K562 (cell line): Measurements from ENCODE around the gene ATF4. TPM values are rescaled to one million over a fixed set of nuclear protein-coding genes. Genes with fewer than 3 reads are reported as not detected.
A peak's percentile ranks its signal among the peaks of the same experiment; 100 is the strongest.

Experiments
- ARID1B ChIP-seq: fragments of 450-650 bp; IDR thresholded peaks from 2 replicates; pipeline ENCODE4 v1.6.1; 2016; ENCODE audit warnings: antibody characterized with exemption, mild to moderate bottlenecking, inconsistent platforms
- BACH1 ChIP-seq: fragments of 200-800 bp; sonication (Bioruptor generic); IDR thresholded peaks from 2 replicates; pipeline ENCODE4 v1.6.1; 2016; ENCODE audit warnings: missing genetic modification characterization, missing compliant biosample characterization
- CBFB ChIP-seq: sonication (generic); formaldehyde crosslinking; IDR thresholded peaks from 2 replicates; pipeline ENCODE4 v1.4.0; 2020; ENCODE audit warnings: mild to moderate bottlenecking, missing genetic modification reagents
- CBX1 ChIP-seq: sonication (generic); IDR thresholded peaks from 2 replicates; pipeline ENCODE4 v1.6.1; 2016; ENCODE audit warnings: antibody characterized with exemption, low read depth, mild to moderate bottlenecking
- CREB1 ChIP-seq, 2 experiments: sonication (generic) in 1 of 2; formaldehyde crosslinking in 1 of 2; IDR thresholded peaks; 2 replicates each; pipeline versions ENCODE4 v1.6.1 to v1.8.0; 2012 to 2022; ENCODE audit warnings: inconsistent platforms in 1 of 2, mild to moderate bottlenecking in 1 of 2, missing genetic modification reagents in 1 of 2, moderate library complexity in 1 of 2
- ESRRA ChIP-seq: fragments of 450-650 bp; IDR thresholded peaks from 2 replicates; pipeline ENCODE4 v1.6.1; 2014; ENCODE audit warnings: low read depth, mild to moderate bottlenecking, moderate library complexity, borderline replicate concordance
- ETV5 ChIP-seq: sonication (generic); formaldehyde crosslinking; IDR thresholded peaks from 2 replicates; pipeline ENCODE4 v1.4.0; 2020; ENCODE audit warnings: low read depth, mild to moderate bottlenecking, missing genetic modification reagents
- GTF2E2 ChIP-seq: fragments of 200-800 bp; sonication (Bioruptor generic); IDR thresholded peaks from 2 replicates; pipeline ENCODE4 v1.6.1; 2016; ENCODE audit warnings: missing genetic modification characterization, missing compliant biosample characterization
- HINFP ChIP-seq: fragments of 450-650 bp; conservative IDR thresholded peaks from 2 replicates; pipeline ENCODE4 v1.6.1; 2016; ENCODE audit warnings: missing genetic modification characterization, low read depth, mild to moderate bottlenecking, control low read depth, missing compliant biosample characterization
- MTA2 ChIP-seq: fragments of 450-650 bp; IDR thresholded peaks from 2 replicates; pipeline ENCODE4 v1.6.1; 2016; ENCODE audit warnings: low read depth
- MTF1 ChIP-seq: fragments of 250-450 bp; sonication (Bioruptor Pico); IDR thresholded peaks from 2 replicates; pipeline ENCODE4 v1.9.0; 2021; ENCODE audit warnings: moderate library complexity, mild to moderate bottlenecking, inconsistent platforms, borderline replicate concordance
- PBX2 ChIP-seq, 2 experiments: IDR thresholded peaks in 1 of 2; conservative IDR thresholded peaks in 1 of 2; 2 replicates each; pipeline ENCODE4 v1.6.1; 2016; ENCODE audit warnings: low read depth in 2 of 2, mild to moderate bottlenecking in 1 of 2, missing compliant biosample characterization in 1 of 2, missing genetic modification characterization in 1 of 2, moderate library complexity in 1 of 2
- PHB ChIP-seq: fragments of 250-450 bp; sonication (Bioruptor Pico); IDR thresholded peaks from 2 replicates; pipeline ENCODE4 v1.5.0; 2021
- SREBF1 ChIP-seq: fragments of 150-350 bp; IDR thresholded peaks from 2 replicates; pipeline ENCODE4 v1.6.1; 2014; ENCODE audit warnings: antibody characterized with exemption, low read depth, low read length, borderline replicate concordance
- STAG1 ChIP-seq: sonication (generic); formaldehyde crosslinking; IDR thresholded peaks from 2 replicates; pipeline ENCODE4 v1.5.0; 2020; ENCODE audit warnings: missing genetic modification reagents, borderline replicate concordance
- ZBTB34 ChIP-seq: fragments of 250-450 bp; sonication (Bioruptor Pico); IDR thresholded peaks from 2 replicates; pipeline ENCODE4 v1.8.0; 2021; ENCODE audit warnings: mild to moderate bottlenecking, moderate library complexity
- ZNF140 ChIP-seq: fragments of 250-450 bp; sonication (Bioruptor Pico); IDR thresholded peaks from 2 replicates; pipeline ENCODE4 v1.8.0; 2021; ENCODE audit warnings: moderate library complexity, mild to moderate bottlenecking, inconsistent platforms
- ZNF212 ChIP-seq: fragments of 450-650 bp; formaldehyde crosslinking; IDR thresholded peaks from 2 replicates; pipeline ENCODE4 v1.4.0; 2020; ENCODE audit warnings: mild to moderate bottlenecking
- ZNF354B ChIP-seq: fragments of 250-450 bp; sonication (Bioruptor Pico); IDR thresholded peaks from 2 replicates; pipeline ENCODE4 v1.4.0; 2020
- ZNF384 ChIP-seq: IDR thresholded peaks from 2 replicates; pipeline ENCODE4 v1.6.1; 2012; ENCODE audit warnings: low read depth, low read length, improper control_type of control experiment
- ZNF717 ChIP-seq: fragments of 250-450 bp; sonication (Bioruptor Pico); IDR thresholded peaks from 2 replicates; pipeline ENCODE4 v1.5.0; 2021
- polyA plus RNA-seq, 8 experiments: library from polyadenylated mRNA; depleted of rRNA in 4 of 8; stranded (reverse) in 5 of 8; unstranded in 3 of 8; fragments of >200 nt; fragmentation: Nextera tagmentation in 2 of 8; fragmentation: Illumina TruSeq in 1 of 8; extraction: Ambion mirVana in 2 of 8; extraction: Trizol in 1 of 8; gene quantifications; 2 replicates each; pipeline versions ENCODE4 v1.2.1 to v1.2.3, GENCODE V29; 2011 to 2014; ENCODE audit warnings: inconsistent platforms in 1 of 8, missing spikeins in 1 of 8
- total RNA-seq, 7 experiments: library from RNA; depleted of rRNA in 6 of 7; stranded (reverse); fragments of >200 nt in 6 of 7; fragmentation: Illumina TruSeq in 2 of 7; extraction: Trizol in 2 of 7; gene quantifications; 2 replicates each; pipeline versions ENCODE4 v1.2.1 to v1.2.3, GENCODE V29; 2011 to 2021; ENCODE audit warnings: low replicate concordance in 1 of 7

Gene ATF4
- total and polyA plus RNA-seq, 9 of the 15 experiments (the other 6 are each of a cell fraction or from before 2014, with no cell fraction given), result 93.1 to 723 (median 355) TPM

DNA sequence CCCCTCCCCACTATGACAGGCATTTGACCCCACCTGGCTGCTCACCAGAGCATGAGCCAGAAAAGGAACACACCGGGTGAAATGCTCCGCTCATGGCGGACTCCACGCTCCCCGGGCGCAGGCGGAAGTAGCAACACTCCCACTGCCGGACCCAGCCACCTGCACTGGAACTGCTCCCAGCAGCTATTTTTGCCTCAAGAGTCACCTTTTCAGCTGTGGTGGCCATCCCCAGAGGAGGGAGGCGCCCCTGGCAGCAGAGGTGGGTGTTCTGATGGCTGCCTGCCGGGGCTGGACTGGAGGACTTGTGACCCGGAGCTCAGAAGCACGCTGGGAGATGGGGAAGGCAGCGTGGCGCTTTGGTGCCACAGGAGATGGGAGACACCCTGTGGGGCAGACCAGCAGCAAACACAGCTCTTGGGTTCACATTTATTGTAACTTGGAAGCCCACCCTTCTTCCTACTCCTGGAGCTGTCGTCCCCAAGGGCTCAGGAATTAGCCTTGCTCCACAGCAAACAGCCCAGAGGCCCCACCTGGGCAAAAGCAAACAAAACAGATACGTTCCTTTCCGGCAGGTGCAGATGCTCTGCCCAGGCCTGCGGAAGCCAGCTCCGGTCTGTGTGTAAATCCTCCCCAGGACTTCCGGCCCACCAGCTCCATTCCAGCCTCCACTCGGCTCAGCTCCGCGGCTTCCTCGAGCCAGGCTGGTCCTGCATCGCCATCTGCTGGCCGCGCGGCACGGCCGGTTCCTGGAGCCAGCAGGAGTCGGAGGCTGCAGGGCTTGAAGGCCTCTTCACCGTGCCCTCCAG lies 8.5 kb downstream of the ATF4 start (continued):
- TF ChIP-seq CREB1 (IDR thresholded peaks at IDR 0.05) (no peak), CREB1 (CRISPR knock-in tag; IDR thresholded peaks at IDR 0.05) (peak; percentile 41; the same call in 1 of the 2 replicates), ARID1B (peak; percentile 38; the same call in 1 of the 2 replicates), HINFP (tag) (no peak), PHB (CRISPR knock-in tag) (no peak), STAG1 (CRISPR knock-in tag) (peak; percentile 99), GTF2E2 (tag) (no peak), ESRRA (peak; percentile 48; the same call in 1 of the 2 replicates), ETV5 (CRISPR knock-in tag) (peak; percentile 88), ZNF717 (CRISPR knock-in tag) (no peak), ZNF212 (CRISPR knock-in tag) (no peak), ZNF384 (0 out of 2 replicates have a peak, but pooled peaks have one; percentile 11), CBFB (CRISPR knock-in tag) (0 out of 2 replicates have a peak, but pooled peaks have one; percentile 26), ZNF354B (no peak), ZNF140 (CRISPR knock-in tag) (no peak), MTA2 (no peak), SREBF1 (no peak), PBX2 (CRISPR knock-in tag; IDR thresholded peaks at IDR 0.05; ENCODE audit: low read depth) (no peak), PBX2 (tag; conservative IDR thresholded peaks at IDR 0.05; ENCODE audit: low read depth) (no peak), CBX1 (no peak), ZBTB34 (CRISPR knock-in tag) (no peak), BACH1 (tag) (no peak), MTF1 (no peak)
